ENCODE results near the gene KIF19. TPM values are rescaled to one million over a fixed set of nuclear protein-coding genes. Genes with fewer than 3 reads are reported as not detected.

KIF19 gene
- total and polyA plus RNA-seq, 12 donors = 0.07 to 1.5 (median 0.27) TPM

GRCh38 chr17:74393346-74393942, 67.4 kb downstream of the KIF19 start:
- Histone ChIP-seq H3K4me1 (peaks cover 0 to 23% (median 0%) of the 10 kb centered on the region in 9 donors), H3K27me3 (no peaks in the 10 kb centered on the region), H3K9me3 (peaks cover 0 to 5% (median 0%) of the 10 kb centered on the region in 11 donors), H3K27ac (no peak overlapping the region), H3K36me3 (no peaks in the 10 kb centered on the region), H3K4me3 (no peak overlapping the region)
- no peak for TF ChIP-seq CTCF (IDR thresholded peaks at IDR 0.05)
- 73 to 77% methylated on average over 6 of the region's 6 CpGs for WGBS, 2 donors
- intact Hi-C loops (cut with DNase I) = no loop called here
- ATAC-seq = no peak
- DNase-seq = no peak

- H3K4me3 ChIP-seq = no peak overlapping the region
- no peak for TF ChIP-seq CTCF (IDR thresholded peaks at IDR 0.05)
- no peak overlapping the region for H3K27ac ChIP-seq
- peaks cover 0 to 5% (median 0%) of the 10 kb centered on the region in 11 donors for H3K9me3 ChIP-seq
- peaks cover 0 to 23% (median 0%) of the 10 kb centered on the region in 9 donors for H3K4me1 ChIP-seq
- H3K27me3 ChIP-seq = no peaks in the 10 kb centered on the region
- ATAC-seq (peak in 2 of 8 donors; percentile 51 to 56), DNase-seq (no peak)
- WGBS, 2 donors = 68 to 73% methylated on average over 12 of the region's 12 CpGs
- intact Hi-C loops (cut with DNase I) = no loop called here
- no peaks in the 10 kb centered on the region for H3K36me3 ChIP-seq
These were observed 68.4 kb downstream of the KIF19 start for GRCh38 chr17:74394275-74394950.

- no peak overlapping the region for H3K27ac ChIP-seq
- H3K27me3 ChIP-seq = no peaks in the 10 kb centered on the region
- 91 to 92% methylated on average over 7 of the region's 7 CpGs for WGBS, 2 donors
- no peak for TF ChIP-seq CTCF (IDR thresholded peaks at IDR 0.05)
- H3K36me3 ChIP-seq = no peaks in the 10 kb centered on the region
- ATAC-seq (peak in 1 of 8 donors; percentile 30), DNase-seq (no peak)
- intact Hi-C loops (cut with DNase I) = no loop called here
- H3K9me3 ChIP-seq = peaks cover 0 to 5% (median 0%) of the 10 kb centered on the region in 11 donors
- no peak overlapping the region for H3K4me3 ChIP-seq
- peaks cover 0 to 23% (median 0%) of the 10 kb centered on the region in 9 donors for H3K4me1 ChIP-seq
These were observed 69.0 kb downstream of the KIF19 start for GRCh38 chr17:74394977-74395376.

GRCh38 chr17:74396567-74396966, 70.5 kb downstream of the KIF19 start:
- intact Hi-C loops (cut with DNase I) = no loop called here
- WGBS, 2 donors = 91 to 93% methylated on average over 4 of the region's 4 CpGs
- H3K27ac ChIP-seq = no peak overlapping the region
- no peaks in the 10 kb centered on the region for H3K27me3 ChIP-seq
- H3K36me3 ChIP-seq = no peaks in the 10 kb centered on the region
- ATAC-seq (no peak), DNase-seq (no peak)
- peaks cover 0 to 5% (median 0%) of the 10 kb centered on the region in 11 donors for H3K9me3 ChIP-seq
- TF ChIP-seq CTCF (IDR thresholded peaks at IDR 0.05) = no peak
- no peak overlapping the region for H3K4me3 ChIP-seq
- H3K4me1 ChIP-seq = peaks cover 0 to 12% (median 0%) of the 10 kb centered on the region in 9 donors
